H4 (cell line): ENCODE data around the gene PLIN3. TPM values are rescaled to one million over a fixed set of nuclear protein-coding genes. Genes with fewer than 3 reads are reported as not detected.
"Not testable (repeated sequence)": the region's sequence is repeated elsewhere in the genome, so short reads cannot be mapped to it uniquely, and the experiment has no call there.

Experiments
- DNase-seq: peaks from one replicate; pipeline ENCODE4 v3.0.0-alpha.2; 2015; ENCODE audit warnings: low spot score
- total RNA-seq: library from RNA; depleted of rRNA; stranded (reverse); fragments of >200 nt; shearing (Covaris generic); gene quantifications from 2 replicates; pipeline ENCODE4 v1.2.3, GENCODE V29; 2014; rRNA removed

The PLIN3 gene, protein sequence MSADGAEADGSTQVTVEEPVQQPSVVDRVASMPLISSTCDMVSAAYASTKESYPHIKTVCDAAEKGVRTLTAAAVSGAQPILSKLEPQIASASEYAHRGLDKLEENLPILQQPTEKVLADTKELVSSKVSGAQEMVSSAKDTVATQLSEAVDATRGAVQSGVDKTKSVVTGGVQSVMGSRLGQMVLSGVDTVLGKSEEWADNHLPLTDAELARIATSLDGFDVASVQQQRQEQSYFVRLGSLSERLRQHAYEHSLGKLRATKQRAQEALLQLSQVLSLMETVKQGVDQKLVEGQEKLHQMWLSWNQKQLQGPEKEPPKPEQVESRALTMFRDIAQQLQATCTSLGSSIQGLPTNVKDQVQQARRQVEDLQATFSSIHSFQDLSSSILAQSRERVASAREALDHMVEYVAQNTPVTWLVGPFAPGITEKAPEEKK
- total RNA-seq: 86.6 and 92.1 TPM in 2 replicates

DNA sequence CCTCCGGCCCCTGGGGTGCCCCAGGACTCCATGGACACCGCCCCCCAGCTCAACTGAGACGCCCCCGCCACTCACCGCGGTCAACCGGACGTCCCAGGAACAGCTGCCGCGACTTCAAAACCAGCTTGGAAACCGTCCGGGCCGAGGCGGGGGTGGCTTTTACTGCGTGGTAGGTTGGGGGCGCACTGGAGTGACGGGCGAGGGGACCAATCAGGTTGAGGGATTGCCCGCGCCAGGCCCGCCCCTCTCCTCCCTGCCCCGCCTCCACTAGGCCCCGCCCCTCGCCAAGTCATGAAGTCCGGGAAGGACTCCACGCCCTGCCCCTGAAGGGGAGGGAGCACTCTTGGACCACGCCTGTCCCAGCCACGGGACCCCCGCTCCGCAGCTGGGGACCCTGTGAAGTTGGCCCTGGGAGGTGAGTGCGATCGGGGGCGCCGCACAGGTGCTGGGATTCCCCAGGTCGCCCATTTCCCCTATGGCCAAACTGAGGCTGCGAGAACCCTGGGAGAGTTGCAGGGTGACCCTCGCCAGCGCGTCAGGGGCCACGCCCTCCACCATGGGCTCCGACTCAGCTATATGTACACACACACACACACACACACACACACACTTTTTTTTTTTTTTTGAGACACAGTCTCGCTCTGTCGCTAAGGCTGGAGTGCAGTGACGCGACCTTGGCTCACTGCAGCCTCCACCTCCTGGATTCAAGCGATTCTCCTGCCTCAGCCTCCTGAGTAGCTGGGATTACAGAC lies at the start of gene PLIN3:
Gene PLIN3, minus strand, starts transcription at position 134 of the 752 bp plus-strand sequence. CDS start 6,273 bp downstream, outside the sequence.
- peak; percentile 87 for DNase-seq

DNA sequence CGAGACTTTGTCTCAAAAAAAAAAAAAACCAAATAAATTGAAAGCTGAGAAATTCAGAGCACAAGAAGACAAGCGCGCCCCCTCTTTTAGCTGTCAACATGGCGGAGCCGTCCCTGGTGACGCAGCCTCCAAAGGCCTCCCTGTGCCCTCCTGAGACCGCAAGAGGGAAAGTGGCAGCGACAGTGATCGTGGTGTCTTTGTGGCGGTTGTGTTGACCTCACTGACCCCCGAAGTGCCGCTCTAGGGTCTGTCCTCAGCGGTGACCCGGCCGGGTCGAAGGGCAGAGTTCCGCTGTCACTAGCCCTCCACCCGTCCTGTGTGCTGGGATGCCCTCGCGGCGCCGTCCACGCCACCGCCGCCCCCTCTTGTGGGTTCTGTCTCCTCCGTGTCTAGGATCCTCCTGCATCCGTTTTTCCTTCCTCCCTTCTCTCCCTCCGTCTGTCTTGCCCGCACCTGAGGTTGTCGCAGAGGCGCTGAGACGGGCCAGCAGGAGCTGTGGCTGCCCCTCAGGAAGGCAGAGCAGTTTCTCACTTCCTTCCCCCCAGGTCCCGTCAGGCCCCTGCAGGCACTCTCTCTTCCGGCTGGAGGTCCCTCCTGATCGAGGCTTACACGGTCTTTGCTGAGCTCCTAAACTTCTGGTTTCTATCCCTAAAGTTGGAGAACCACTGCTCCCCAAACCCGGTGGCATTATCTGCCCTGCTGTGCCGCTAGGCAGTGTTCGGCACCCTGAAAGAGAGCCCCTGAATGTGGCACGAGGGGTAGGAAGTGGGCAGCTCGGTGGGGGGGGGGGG lies 49.0 kb upstream of the PLIN3 start:
- no peak for DNase-seq

DNA sequence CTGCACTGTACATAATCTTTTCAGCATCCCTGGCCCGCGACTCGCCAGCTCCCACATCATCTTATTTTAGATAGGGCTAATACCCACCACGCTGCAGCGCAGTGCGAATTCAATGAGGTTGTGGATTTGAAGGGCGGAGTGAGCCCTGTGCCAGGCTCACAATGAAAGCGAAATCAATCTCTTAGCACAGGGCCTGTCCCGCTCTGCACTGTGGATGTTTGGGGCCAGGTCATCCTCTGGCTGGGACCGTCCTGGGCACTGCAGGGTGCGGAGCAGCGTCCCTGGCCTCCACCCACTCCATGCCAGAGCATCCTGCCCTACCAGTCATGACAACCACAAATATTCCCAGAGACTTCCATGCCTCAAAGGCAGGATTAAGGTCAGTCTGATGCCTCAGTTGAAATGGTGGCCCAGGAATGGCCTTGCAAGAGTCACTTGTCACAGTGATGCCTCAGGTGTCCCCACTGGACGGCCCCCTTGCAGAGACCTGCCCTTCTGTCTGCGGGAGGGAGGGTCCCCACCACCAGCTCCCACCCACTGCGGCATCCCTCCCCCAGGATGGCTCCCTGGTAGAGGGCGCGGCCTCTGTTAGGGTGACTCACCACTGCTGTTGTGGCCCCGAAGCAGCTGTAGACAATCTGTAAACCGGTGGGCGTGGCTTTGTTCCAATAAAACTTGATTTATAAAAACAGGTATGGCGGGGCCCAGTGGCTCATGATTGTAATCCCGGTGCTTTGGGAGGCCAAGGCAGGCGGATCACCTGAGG lies 47.5 kb upstream of the PLIN3 start:
- peak; percentile 91 for DNase-seq

DNA sequence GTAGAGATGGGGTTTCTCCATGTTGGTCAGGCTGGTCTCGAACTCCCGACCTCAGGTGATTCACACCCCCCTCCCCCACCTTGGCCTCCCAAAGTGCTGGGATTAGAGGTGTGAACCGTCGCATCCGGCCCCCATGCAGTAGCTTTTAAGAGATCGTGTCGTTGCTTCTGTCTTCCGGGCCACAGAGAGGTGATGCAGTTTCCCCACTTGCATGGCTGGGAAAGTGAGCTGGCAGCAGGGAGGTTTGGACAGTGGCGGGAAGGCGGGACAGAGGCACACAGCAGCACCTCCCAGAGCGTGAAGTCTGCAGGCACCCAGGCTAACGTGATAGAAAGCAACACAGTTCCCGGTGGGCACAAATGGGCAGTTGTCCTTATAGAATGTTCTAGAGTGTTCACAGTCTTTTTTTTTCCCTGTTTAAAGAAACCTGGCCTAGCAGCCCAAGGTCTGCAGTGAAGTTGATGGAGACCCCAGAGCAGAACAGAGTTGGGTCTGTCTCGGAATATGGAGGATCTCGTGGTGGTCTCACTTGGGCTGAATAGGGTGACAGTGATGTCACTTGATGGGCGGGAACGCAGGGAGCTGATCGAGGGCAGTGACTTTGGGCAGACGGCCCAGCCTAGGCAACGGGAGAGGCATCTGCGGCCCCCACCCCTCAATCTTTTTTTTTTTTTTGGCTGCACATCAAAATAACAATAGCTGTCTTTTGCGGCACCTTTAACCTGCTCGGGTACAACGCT lies 46.7 kb upstream of the PLIN3 start:
- DNase-seq: no peak

DNA sequence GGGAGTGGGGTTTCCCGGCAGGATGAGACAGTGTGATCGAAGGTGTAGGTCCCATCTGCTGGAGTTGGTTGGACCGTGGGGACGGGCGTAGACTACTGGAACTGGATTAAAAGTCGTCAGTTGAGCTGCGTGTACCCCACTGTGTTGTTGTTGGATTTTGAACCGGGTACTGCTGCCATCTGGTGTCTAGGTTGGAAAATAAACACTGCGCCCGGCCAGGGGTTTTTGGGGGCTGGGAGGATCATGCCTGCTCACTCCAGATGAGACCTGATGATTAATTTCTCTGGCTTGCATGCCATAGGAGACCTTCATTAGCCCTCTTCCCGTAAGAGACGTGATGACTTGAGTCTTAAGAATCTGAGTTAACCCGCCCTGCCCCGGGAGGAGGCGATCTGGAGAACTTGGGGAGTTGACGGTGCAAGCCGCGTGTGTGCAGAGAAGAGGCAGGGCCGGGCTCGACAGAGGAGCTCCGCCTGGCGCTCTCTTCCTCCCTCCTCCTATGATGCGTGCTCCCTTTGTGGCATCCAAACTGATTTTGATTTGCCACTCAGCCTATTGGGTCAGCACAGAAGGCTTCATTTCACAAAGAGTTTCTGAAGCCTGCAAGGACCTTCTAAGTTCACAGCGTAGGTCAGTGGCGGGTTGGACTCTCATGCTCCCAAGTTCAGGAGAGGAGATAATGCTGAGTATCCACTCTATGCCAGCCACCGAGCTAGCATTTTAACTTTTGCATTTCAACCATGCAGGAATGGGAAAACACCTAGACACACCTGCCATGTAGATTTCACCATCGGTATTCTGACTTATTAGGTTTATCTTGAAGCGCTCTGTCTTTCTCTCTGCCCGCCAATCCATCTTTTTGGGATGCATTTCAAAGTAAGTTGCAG lies 44.6 kb upstream of the PLIN3 start:
- DNase-seq: peak; percentile 98

DNA sequence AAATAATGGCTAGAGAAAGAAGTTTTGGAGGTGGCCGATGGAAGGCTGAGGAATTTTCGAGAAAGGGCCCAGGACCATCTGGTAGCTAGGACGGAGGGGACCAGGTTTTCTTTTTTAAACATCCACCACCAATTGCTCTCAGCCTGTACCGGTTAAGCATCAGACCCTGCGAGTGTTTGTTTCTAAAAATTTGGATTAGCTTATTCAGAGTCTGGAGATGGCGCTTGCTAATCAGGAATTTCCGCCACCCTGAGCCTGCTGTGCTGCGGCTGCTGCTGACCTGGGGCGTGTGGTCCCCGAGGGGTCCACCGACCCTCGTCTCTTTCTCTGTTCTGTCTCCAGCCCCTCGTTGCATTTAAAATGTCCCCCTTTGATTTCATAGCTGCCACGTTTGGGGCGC lies 43.8 kb upstream of the PLIN3 start:
- DNase-seq: no peak

DNA sequence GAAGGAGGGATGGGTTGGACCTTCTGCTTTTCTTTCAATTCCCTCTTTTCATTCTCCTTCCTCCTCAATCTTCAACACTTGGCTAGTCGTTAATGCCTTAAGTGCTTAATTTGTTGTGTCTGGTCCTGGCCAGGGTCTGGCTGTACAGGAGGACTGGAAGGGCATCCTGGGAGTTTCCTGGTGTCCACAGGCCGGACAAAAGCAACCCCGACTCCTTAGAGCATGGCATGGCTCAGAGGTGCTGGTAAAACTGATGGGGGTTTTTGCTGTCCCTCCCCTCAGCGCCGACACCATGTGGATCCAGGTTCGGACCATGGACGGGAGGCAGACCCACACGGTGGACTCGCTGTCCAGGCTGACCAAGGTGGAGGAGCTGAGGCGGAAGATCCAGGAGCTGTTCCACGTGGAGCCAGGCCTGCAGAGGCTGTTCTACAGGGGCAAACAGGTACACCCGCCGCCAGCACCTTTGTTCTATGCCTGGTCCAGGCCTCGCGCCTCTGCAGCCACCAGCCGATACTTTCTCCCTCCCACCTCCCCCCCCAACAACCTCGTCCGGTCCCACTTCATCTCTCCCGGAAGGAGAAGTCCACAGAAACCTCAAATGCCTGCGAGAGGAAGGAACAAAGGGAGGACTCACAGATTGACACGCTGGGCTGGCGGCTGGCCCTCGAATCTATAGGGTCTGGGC lies 43.3 kb upstream of the PLIN3 start:
- DNase-seq: peak; percentile 62

DNA sequence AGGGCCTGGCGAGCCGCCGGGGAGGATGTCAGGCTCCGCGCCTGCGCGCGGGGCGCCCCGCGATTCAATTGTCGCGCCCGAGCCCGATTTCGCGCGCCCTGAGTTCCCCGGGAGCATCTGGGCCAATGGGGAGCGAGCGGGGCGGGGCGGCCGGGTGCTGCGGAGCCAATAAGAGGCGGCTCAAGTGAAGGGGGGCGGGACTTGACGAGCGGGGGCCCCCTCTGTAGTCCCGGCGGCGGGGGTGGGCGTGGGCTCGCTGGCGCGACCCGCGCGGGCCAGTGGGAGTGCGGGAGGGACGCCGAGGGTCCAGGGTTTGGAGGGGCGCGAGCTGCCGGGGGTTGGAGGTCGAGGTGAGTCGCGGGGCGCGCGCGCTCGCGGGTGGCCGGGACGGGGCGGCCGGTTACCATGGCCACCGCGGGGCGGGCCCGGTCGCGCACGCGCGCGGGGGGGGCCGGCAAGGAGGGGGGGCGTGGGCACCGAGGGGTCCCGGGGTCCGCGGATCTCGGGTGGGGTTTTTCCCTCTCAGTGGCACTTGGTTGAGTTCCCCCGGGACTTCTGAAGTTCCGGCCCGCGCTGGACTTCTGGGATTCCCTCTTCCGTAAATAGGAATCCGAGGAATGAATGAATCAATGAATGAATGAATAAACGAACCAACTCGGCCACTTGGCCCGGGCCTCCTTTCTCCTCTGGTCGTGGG lies 42.6 kb upstream of the PLIN3 start:
- peak; percentile 87 for DNase-seq

DNA sequence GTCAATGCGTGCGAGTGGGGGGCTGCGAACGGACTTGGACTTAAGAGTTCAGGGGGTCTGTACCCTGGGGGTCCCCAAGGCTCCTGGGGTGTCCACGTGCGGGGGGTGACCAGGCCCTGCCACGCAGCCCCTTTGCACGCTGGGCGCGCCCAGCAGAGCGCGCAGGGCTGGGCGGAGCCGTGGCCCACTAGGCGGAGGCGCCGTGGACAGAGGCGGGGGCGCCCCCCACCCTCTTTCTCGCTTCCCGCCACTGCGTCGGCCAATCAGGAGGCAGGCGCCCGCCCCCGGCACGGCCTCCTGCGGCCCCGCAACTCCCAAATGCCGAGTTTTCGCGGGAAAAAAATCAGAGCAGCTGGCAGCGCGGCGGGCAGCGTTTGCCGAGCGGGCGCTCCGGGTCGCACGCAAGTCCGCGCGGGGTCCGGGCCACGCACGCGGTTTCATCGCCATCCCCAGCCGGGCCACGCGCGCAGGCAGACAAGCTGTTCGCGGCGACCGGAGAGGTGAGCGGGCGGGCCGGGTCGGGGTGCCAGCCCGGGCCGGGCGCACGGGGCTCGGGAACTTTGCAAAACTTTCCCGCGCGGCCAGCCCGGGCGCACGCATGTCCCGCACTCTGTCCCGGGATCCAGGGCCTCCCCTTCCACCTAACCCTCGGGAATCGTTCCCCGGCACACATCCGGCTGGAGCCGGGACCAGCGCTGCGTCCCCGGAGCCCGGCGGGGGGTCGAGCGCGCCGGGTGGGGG lies 41.9 kb upstream of the PLIN3 start, which contains the start of gene UHRF1:
Gene UHRF1, plus strand, starts transcription at position 346 of the 741 bp plus-strand sequence. CDS start 1,385 bp downstream, outside the sequence.
- DNase-seq: no peak

DNA sequence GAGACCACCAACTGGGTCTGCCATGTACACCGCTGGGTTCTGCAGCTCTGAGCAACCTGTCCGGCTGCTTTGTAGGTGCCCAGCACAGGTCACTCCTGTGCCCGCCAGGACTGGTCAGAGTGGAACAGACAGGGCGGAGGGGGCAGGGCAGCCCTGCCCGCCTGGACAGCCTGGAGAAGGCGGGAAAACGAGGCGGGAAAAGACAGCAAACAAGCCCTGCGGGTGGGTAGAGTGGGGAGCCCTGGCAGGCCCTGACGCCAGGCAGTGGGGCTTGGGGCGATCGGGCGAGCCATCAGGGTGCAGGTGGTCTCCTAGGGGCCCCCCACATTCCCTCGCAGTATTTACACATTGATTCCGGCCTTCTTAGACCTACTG lies 41.3 kb upstream of the PLIN3 start:
- no peak for DNase-seq

DNA sequence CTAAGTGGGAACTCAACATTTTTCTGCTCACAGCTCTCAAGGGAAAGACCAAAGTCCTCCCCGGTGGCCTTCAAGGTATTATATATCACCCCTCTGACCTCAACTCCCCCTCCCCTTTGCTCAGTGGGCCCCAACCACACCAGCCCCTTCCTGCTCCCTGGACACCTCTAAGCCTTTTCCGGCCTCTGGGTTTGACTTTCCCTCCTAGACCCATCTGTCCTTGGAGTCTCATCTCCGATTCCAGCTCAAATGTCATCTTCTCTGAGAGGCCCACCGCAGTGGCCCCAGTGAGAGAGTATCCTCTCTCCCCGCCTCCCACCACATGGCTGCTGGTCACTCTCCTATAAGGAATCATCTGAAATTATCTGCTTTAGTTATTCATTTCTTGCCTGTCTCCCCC lies 40.9 kb upstream of the PLIN3 start:
- no peak for DNase-seq

DNA sequence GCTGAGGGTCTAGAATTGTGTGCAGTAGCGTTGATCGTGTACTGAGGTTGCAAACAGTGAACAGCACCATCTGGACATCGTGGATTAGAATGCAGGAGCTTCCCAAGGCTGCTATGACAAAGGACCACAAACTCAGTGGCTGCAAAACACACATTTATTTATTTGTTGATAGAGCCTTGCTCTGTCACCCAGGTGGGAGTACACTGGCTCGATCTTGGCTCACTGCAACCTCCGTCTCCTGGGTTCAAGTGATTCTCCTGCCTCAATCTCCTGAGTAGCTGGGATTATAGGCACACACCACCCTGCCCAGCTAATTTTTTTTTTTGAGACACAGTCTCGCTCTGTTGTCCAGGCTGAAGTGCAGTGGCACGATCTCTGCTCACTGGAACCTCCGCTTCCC lies 39.5 kb upstream of the PLIN3 start:
- no peak for DNase-seq

DNA sequence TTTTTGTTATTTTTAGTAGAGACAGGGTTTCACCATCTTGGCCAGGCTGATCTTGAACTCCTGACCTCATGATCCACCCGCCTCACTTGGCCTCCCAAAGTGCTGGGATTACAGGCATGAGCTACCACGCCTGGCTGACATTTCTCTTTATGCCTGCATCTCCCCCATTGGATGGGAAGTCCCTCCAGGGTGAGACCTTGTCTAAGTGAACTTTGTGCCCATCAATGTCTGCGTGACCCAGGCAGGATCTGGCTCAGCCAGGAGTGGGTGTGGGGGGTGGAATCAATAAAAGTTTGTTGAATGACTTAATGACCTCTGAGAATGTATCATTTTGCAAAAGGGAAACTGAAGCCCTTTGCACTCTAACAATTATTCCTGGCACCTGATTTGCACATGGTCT lies 37.0 kb upstream of the PLIN3 start:
- no peak for DNase-seq

DNA sequence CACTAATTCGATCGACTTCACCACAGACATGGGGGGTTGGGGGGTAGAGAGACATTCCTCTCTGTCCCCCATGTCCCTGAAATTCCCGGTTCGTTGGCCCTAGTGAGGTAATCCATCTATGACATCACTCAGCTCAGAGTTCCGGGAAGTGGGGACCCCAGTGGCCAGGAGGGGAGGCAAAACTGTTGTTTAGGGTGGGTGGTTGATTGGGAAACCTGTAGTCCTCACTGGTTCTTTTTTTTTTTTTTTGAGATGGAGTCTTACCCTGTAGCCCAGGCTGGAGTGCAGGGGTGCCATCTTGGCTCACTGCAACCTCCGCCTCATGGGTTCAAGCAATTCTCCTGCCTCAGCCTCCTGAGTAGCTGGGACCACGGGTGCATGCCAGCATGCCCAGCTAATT lies 35.3 kb upstream of the PLIN3 start, which contains the start of gene ARRDC5:
Gene ARRDC5, minus strand, starts transcription at position 101 of the 400 bp plus-strand sequence. Its CDS starts 71 bp downstream, at position 30.
- DNase-seq: no peak

DNA sequence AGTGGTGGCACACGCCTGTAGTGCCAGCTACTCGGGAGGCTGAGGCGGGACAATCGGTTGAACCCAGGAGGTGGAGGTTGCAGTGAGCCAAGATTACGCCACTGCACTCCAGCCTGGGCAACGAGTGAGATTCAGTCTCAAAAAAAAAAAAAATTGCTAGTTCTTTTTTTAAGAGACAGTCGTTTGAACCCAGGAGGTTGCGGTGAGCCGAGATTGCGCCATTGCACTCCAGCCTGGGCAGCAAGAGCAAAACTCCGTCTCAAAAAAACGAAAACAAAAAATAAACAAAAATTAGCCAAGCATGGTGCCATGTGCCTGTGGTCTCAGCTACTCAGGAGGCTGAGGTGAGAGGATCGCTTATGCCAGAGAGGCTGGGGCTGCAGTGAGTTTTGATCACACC lies 33.4 kb upstream of the PLIN3 start:
- DNase-seq: not testable (repeated sequence)

DNA sequence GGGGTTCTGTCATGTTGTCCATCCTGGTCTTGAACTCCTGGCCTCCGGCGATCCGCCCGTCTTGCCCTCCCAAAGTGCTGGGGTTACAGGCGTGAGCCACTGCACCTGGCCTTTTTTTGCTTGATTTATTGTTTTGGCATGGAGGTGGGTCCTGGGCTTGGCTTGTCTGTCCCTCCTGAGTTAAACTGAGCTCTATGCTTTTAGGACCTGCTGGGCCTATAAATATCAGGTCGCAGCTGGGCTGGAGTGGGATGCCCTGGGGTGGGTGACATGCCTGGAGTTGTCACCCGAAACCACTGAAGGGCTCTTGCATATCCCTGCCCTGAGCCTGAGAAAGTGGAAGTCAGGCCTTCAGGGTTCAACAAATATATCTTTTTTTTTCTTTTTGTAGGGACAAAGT lies 29.7 kb upstream of the PLIN3 start:
- no peak for DNase-seq

DNA sequence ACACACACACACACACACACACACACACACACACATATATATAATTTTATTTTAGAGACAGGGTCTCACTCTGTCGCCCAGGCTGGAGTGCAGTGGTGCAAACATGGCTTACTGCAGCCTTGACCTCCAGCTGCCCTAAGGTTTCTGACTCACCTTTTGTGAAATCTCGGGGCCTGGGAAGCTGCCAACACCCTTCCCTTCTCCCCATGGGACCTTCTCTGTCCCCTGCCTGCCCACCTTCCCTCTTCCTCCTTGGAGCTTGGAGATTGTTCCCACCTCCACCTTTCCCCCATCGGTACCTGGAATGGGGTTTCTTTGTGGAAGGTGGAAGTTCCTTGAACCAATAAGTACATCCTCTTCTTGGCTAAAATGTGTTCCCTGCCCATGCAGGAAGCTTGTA lies 28.9 kb upstream of the PLIN3 start:
- no peak for DNase-seq
